Pancreas (tissue), 10 donors: ENCODE measurements around the gene PGM1. TPM values are rescaled to one million over a fixed set of nuclear protein-coding genes. Genes with fewer than 3 reads are reported as not detected.

Experiments
- ATAC-seq, 4 donors: fragments of 200-7000 bp; cut with Tn5 transposase; one replicate each; pipeline versions ENCODE4 v1.8.0 to v1.9.1; 2020; ENCODE audit warnings: mild to moderate bottlenecking in 4 of 4, moderate library complexity in 4 of 4
- DNase-seq, 6 donors: peaks; one replicate each; pipeline ENCODE4 v3.0.0-alpha.2; 2020
- FAIRE-seq: peaks from 2 replicates; lab custom pipeline; 2012; peaks lifted over from hg19 to GRCh38; lab: Jason Lieb, UNC
- H3K27ac ChIP-seq, 4 donors: fragments of 200-600 bp; sonication (generic); 1 replicate in 3 of 4; 2 replicates in 1 of 4; pipeline versions ENCODE4 v1.5.0 to v1.8.0; 2020
- H3K27me3 ChIP-seq, 4 donors: fragments of 200-600 bp; one replicate each; pipeline ENCODE4 v1.8.0; 2021
- H3K36me3 ChIP-seq, 3 donors: fragments of 200-600 bp; sonication (generic) in 1 of 3; one replicate each; pipeline versions ENCODE4 v1.5.0 to v1.8.0; 2020 to 2021
- H3K4me1 ChIP-seq, 3 donors: fragments of 200-600 bp; one replicate each; pipeline ENCODE4 v1.8.0; 2021
- H3K4me3 ChIP-seq, 4 donors: fragments of 200-600 bp; sonication (generic) in 2 of 4; one replicate each; pipeline versions ENCODE4 v1.5.0 to v1.8.0; 2020 to 2021
- H3K9me3 ChIP-seq, 4 donors: fragments of 200-600 bp; one replicate each; pipeline ENCODE4 v1.8.0; 2021
- CTCF ChIP-seq, 4 donors: fragments of 200-600 bp; sonication (generic) in 3 of 4; IDR thresholded peaks; one replicate each; pipeline versions ENCODE4 v1.5.0 to v1.8.0; 2021; ENCODE audit warnings: antibody characterized with exemption in 4 of 4
- WGBS, 2 donors: extraction: QIAGEN DNeasy Blood & Tissue Kit; methylation state at CpG; one replicate each; pipeline ENCODE4 v1.1.7; 2013; 5-methylcytosine and 5-hydroxymethylcytosine counted together
- intact Hi-C, 3 donors: fragments of 100-400 bp; cut with DNase I; formaldehyde crosslinking; loops; one replicate each; pipeline versions ENCODE4 v1.11.1 to v1.14.2; 2022
- polyA plus RNA-seq, 2 donors: library from polyadenylated mRNA; stranded (reverse); fragments of 200-250 nt; gene quantifications; one replicate each; pipeline ENCODE4 v1.2.3, GENCODE V29; 2013
- total RNA-seq, 6 donors: library from RNA; stranded (reverse); fragmentation: NEBNext Ultra II Directional in 4 of 6; extraction: Animal tissue kit (Norgen Biotek cat#: 25700) in 4 of 6; gene quantifications; one replicate each; pipeline versions ENCODE4 v1.2.1 to v1.2.4, GENCODE V29; 2021 to 2023
- donor health status: healthy with polysubstance abuse.
- donor health status: DM: no; HTN: no; CAD: no; lungs with moderate emphysema.
- donor health status: DM: no; HTN: no; CAD: no.
- donor health status: control.
- donor health status: control.
- donor health status: Bipolar disorder and iron deficiency.
- donor health status: DM: yes; HTN: yes; CAD: no.
- donor health status: DM: no; HTN: no; CAD: no.
- donor health status: DM: no; HTN: no; CAD: no.
- donor health status: DM: yes; HTN: yes; CAD: no.

Gene PGM1
- total and polyA plus RNA-seq, 8 donors, result 19.8 to 106 (median 63.5) TPM

- no peak for FAIRE-seq
- Histone ChIP-seq H3K27ac (no peak overlapping the region), H3K4me1 (peaks cover 0 to 11% (median 9%) of the 10 kb centered on the region in 3 donors), H3K36me3 (no peaks in the 10 kb centered on the region), H3K9me3 (no peaks in the 10 kb centered on the region), H3K27me3 (no peaks in the 10 kb centered on the region), H3K4me3 (no peak overlapping the region)
- ATAC-seq, result no peak
- 96% methylated on average over 3 of the region's 3 CpGs for WGBS, 2 donors
- intact Hi-C loops, result loop anchor here in 1 of 3 donors (10.0 kb wide), 1 partner anchor 567 kb away; no protein-coding TSS in a partner anchor
- no peak for TF ChIP-seq CTCF (IDR thresholded peaks at IDR 0.05)
- DNase-seq, result no peak
These were observed 84.3 kb downstream of the PGM1 start for GRCh38 chr1:63677497-63677896.

GRCh38 chr1:63678200-63678599 lies 85.0 kb downstream of the PGM1 start:
- Histone ChIP-seq H3K4me1 (peaks cover 0 to 11% (median 9%) of the 10 kb centered on the region in 3 donors), H3K27ac (no peak overlapping the region), H3K27me3 (no peaks in the 10 kb centered on the region), H3K9me3 (no peaks in the 10 kb centered on the region), H3K4me3 (no peak overlapping the region), H3K36me3 (no peaks in the 10 kb centered on the region)
- no peak for TF ChIP-seq CTCF (IDR thresholded peaks at IDR 0.05)
- WGBS, 2 donors, result 43% methylated on average over 1 of the region's 1 CpG
- ATAC-seq, result no peak
- no peak for FAIRE-seq
- intact Hi-C loops, result loop anchor here in 1 of 3 donors (10.0 kb wide), 1 partner anchor 567 kb away; no protein-coding TSS in a partner anchor
- DNase-seq, result no peak

GRCh38 chr1:63679076-63679475 lies 85.9 kb downstream of the PGM1 start:
- no peak for FAIRE-seq
- 95 to 98% methylated on average over 2 of the region's 2 CpGs for WGBS, 2 donors
- Histone ChIP-seq H3K9me3 (no peaks in the 10 kb centered on the region), H3K4me3 (no peak overlapping the region), H3K27me3 (no peaks in the 10 kb centered on the region), H3K27ac (no peak overlapping the region), H3K36me3 (no peaks in the 10 kb centered on the region), H3K4me1 (peaks cover 5 to 11% (median 9%) of the 10 kb centered on the region in 3 donors)
- DNase-seq, result no peak
- intact Hi-C loops, result loop anchor here in 1 of 3 donors (10.0 kb wide), 1 partner anchor 566 kb away; no protein-coding TSS in a partner anchor
- no peak for TF ChIP-seq CTCF (IDR thresholded peaks at IDR 0.05)
- ATAC-seq, result no peak

- TF ChIP-seq CTCF (IDR thresholded peaks at IDR 0.05), result no peak
- no peaks in the 10 kb centered on the region for H3K9me3 ChIP-seq
- H3K4me1 ChIP-seq, result peaks cover 9 to 12% (median 11%) of the 10 kb centered on the region in 3 donors
- DNase-seq (no peak), ATAC-seq (no peak), FAIRE-seq (no peak)
- 84 to 89% methylated on average over 3 of the region's 3 CpGs for WGBS, 2 donors
- H3K27ac ChIP-seq, result no peak overlapping the region
- no peak overlapping the region for H3K4me3 ChIP-seq
- no peaks in the 10 kb centered on the region for H3K36me3 ChIP-seq
- H3K27me3 ChIP-seq, result no peaks in the 10 kb centered on the region
- intact Hi-C loops, result loop anchor here in 1 of 3 donors (10.0 kb wide), 1 partner anchor 565 kb away; no protein-coding TSS in a partner anchor
These were observed 86.4 kb downstream of the PGM1 start for GRCh38 chr1:63679589-63679988.

GRCh38 chr1:63682936-63683335 lies 89.7 kb downstream of the PGM1 start:
- 87 to 95% methylated on average over 5 of the region's 5 CpGs for WGBS, 2 donors
- no peaks in the 10 kb centered on the region for H3K27me3 ChIP-seq
- no peak for TF ChIP-seq CTCF (IDR thresholded peaks at IDR 0.05)
- H3K4me1 ChIP-seq, result peaks cover 0 to 9% (median 2%) of the 10 kb centered on the region in 3 donors
- no peak for DNase-seq
- FAIRE-seq, result no peak
- H3K9me3 ChIP-seq, result no peaks in the 10 kb centered on the region
- H3K36me3 ChIP-seq, result no peaks in the 10 kb centered on the region
- H3K4me3 ChIP-seq, result no peak overlapping the region
- intact Hi-C loops, result loop anchor here in 1 of 3 donors (10.0 kb wide), 1 partner anchor 562 kb away; no protein-coding TSS in a partner anchor
- ATAC-seq, result no peak
- no peak overlapping the region for H3K27ac ChIP-seq
